ENCODE measurements around the gene ATF7. TPM values are rescaled to one million over a fixed set of nuclear protein-coding genes. Genes with fewer than 3 reads are reported as not detected.

ATF7 gene
- polyA plus RNA-seq, 3 donors, result 38.8 to 47.9 (median 39.0) TPM

DNA sequence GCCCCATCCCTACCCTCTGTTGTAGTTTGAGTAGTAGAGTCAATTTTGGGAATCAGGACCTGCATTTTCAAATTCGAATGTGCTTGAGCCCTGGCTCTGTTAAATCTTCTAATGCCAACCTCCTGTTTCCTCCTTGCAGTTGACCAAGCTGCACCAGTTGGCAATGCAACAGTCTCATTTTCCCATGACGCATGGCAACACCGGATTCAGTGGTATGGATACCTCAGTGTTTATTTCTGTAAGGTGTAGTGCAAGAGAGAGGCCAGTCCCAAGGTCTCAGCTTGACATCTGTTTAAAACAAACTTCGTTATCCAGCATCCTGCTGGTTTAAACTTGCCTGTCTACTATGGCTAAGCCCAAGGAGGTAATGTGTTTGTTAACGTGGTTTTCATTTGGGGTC is 159.1 kb downstream of the ATF7 start:
- DNase-seq (ENCODE audit: low read depth in 3 of 3, low spot score in 2 of 3), result no peak

DNA sequence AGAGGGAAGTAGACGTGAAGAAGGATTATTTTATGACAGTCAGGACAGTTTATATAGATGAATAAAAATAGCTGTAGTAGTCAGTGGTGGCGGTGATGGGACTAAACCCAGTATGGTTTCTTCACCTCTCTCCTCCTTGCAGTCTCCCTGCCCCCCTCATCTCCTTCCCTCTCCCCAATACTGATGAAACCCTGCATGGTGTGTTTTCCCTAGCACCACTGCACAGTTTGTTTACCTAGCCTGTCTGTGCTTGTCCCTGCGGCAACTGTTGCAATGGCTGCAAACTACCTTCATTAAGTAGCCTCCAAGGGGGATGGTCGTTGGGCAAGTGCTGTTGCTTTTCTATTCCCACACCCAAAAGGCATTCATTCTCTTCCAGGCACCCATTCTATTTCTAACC is 159.5 kb downstream of the ATF7 start:
- no peak for DNase-seq (ENCODE audit: low read depth in 3 of 3, low spot score in 2 of 3)

DNA sequence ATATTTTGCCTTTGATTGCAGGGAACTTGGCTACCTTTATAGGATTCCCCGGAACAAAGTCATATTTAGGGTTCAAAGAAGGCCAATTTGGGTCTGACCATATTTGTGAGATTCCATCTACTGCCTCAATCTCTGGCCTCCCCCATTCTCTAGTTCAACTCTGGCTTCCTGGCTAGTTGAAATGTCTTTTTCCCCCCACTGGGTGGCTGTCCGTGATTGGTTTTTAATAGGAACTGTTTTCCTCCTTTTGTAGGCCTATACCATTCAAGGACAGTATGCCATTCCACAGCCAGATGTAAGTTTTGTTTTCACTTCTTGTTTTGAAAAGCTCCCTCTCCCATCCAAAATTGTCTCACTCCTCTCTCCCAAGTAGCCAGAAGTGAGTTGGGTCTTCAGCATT is 160.5 kb downstream of the ATF7 start:
- DNase-seq (ENCODE audit: low read depth in 3 of 3, low spot score in 2 of 3), result no peak

DNA sequence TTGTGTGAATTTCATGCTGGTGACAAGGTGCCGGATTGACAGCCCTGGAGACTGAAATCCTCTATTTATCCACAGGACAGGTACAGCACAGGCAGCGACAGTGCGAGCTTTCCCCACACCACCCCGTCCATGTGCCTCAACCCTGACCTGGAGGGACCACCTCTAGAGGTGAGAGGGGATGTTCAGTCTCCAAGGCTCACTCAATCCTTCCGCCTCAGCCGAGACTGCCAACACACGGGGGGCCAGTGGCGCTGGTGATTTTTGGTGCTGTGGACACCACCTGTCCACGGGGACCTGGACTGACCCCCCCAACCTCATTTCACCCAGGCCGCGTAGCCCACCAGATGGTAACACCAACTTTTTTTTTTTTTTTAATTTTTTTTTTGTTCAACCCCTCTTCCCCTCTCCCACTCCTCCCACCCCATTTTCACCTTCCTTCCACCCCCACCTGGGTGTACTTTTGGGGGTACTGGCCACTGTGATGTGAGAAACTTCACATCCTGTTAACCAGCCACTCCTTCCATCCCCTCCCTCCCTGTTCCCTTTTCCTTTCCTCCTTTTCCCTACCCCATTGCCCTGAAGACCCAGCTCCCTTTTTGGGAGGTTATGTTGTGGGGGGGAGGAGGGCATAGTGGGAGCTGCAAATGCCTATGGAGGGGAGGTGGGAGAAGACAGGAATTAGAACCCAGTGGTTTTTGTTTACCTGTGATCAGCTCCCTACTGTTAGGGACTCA is 161.3 kb downstream of the ATF7 start:
- DNase-seq (ENCODE audit: low read depth in 3 of 3, low spot score in 2 of 3), result no peak

DNA sequence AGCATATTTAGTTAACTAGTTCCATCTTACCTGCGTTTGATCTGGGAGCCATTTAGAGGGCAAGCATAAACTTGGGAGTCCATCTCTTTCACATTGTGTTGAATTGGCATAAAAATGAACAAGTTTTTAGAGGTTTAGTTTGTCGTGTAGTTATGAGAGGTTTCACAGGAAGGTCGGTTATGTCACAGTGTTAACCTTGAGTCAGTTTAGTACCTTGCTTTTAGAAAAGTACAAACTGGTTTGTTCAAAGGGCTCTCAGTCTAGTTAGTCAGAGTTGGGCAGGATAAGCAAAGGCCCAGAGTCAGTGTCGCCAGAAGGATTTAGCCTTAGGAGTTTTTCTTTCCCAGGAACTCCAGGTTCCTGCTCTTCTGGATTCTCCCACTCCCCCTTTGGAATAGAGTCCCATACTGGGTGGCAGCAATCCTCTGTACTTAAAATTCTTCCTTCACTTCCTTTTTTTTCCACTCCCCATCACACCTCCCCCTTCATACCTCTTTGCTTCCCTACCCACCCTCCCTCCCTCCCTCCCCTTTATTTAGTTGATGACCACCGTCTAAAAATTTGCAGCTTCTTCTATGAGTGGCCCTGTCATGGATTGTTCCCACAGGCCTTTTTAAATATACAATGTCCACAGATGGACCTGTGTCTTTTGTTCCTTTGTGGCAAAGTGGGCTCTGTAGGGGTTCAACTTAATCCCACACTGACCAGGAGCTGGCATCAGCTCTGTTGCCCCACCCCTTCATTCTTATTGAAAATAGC is 162.2 kb downstream of the ATF7 start:
- DNase-seq (ENCODE audit: low read depth in 3 of 3, low spot score in 2 of 3), result no peak

DNA sequence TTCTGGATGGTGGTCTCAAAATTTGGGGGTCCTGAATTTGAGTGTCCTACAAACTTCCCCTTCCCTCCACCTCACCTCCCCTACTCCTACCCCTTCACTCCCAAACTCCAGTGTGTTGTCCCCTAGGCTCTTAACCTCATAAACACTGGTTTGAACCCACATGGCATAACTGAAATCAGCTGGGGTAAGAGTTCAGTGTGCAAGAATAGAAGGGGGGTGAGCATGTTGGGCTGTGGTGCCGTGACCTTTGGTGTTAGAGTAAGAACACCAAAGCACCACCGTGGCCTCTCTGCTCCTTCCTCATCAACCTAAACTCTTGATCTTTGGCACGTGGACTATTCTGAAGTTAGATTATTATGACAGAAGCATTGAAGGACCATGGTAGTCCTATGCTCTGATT is 163.2 kb downstream of the ATF7 start:
- no peak for DNase-seq (ENCODE audit: low read depth in 3 of 3, low spot score in 2 of 3)

DNA sequence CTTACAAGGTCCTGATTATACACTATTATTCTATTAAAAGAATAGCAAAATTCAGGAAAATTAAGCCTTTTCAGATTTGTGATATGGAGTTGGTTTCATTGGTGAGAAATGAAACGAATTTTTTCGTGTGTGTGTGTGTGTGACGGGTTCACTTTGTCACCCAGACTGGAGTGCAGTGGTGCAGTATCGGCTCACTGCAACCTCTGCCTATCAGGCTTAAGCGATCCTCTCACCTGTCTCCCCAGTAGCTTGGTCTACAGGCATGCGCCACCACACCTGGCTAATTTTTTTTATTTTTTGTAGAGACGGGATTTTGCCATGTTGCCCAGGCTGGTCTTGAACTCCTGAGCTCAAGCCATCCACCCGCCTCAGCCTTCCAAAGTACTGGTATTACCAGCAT is 164.6 kb downstream of the ATF7 start:
- no peak for DNase-seq (ENCODE audit: low read depth in 3 of 3, low spot score in 2 of 3)

DNA sequence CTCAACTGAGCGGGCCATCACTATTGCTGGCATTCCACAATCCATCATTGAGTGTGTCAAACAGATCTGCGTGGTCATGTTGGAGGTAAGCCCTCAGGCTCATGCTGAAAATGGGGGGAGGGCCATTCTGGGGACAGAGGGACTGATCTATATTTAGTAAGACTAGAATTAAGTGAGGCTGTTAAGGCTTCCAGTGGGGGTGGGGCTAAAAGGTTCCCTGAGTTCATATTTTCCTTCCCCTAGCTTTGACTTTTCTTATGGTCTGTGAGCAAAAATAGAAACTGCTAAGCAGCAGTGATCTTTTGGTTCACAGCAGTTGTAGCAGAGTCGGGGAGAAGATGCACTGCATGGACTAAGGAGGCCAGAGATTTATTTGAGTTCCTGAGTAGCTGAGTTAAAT is 165.1 kb downstream of the ATF7 start:
- DNase-seq (ENCODE audit: low read depth in 3 of 3, low spot score in 2 of 3), result no peak

DNA sequence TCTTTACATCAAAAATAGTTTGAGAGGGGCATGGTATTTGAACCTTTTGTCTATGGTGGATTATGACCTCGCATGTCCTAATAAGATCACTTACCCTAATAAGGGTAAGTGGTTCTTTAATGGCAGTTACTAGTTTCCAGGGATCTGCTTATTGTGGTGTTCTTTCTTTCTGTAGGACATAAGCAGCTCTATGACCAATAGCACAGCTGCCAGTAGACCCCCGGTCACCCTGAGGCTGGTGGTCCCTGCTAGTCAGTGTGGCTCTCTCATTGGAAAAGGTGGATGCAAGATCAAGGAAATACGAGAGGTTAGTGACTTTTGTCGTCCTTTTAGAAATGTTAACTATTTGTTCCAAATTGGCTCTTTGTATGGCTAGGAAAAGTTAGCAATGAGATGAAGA is 167.1 kb downstream of the ATF7 start:
- DNase-seq (ENCODE audit: low read depth in 3 of 3, low spot score in 2 of 3), result no peak

Other genes with a start within 250 kb of the ATF7 start
- 10 to 100 TPM; 76.7 to 81.0 (median 77.6) TPM for gene SP1, start 246.2 kb downstream of the ATF7 start, polyA plus RNA-seq (ENCODE audit: insufficient read length in 3 of 3)
- gene AMHR2, start 202.5 kb downstream of the ATF7 start, polyA plus RNA-seq (ENCODE audit: insufficient read length in 3 of 3), result under 1 TPM; 0.13 to 0.39 (median 0.22) TPM
- 100 to 1,000 TPM; 189 to 212 (median 200) TPM for gene PRR13, start 184.6 kb downstream of the ATF7 start, polyA plus RNA-seq (ENCODE audit: insufficient read length in 3 of 3)
- 1,000 to 10,000 TPM; 1,108 to 1,139 (median 1,109) TPM for gene PCBP2, start 174.3 kb downstream of the ATF7 start, polyA plus RNA-seq (ENCODE audit: insufficient read length in 3 of 3)
- 10 to 100 TPM; 18.3 to 21.3 (median 19.6) TPM for gene MAP3K12, start 126.9 kb downstream of the ATF7 start, polyA plus RNA-seq (ENCODE audit: insufficient read length in 3 of 3)
- gene TARBP2, start 125.1 kb downstream of the ATF7 start, polyA plus RNA-seq (ENCODE audit: insufficient read length in 3 of 3), result 10 to 100 TPM; 40.0 to 44.5 (median 42.7) TPM
- gene NPFF, start 118.9 kb downstream of the ATF7 start, polyA plus RNA-seq (ENCODE audit: insufficient read length in 3 of 3), result 1 to 10 TPM in 1 of 3 donors, under 1 TPM in 2; 0.40 to 1.4 (median 0.61) TPM
- gene ATP5MC2, start 49.7 kb upstream of the ATF7 start, polyA plus RNA-seq (ENCODE audit: insufficient read length in 3 of 3), result 100 to 1,000 TPM; 582 to 652 (median 624) TPM
- gene CALCOCO1, start 101.1 kb upstream of the ATF7 start, polyA plus RNA-seq (ENCODE audit: insufficient read length in 3 of 3), result 100 to 1,000 TPM; 124 to 126 (median 125) TPM
- gene CISTR, start 125.6 kb upstream of the ATF7 start, polyA plus RNA-seq (ENCODE audit: insufficient read length in 3 of 3), result under 1 TPM in 1 of 3 donors, not detected in 2; 0.23 TPM